Femur (tissue), 1 donor: ENCODE data around the gene POPDC2.

Experiments
- DNase-seq: peaks from one replicate; pipeline ENCODE4 v3.0.0-alpha.2; 2017

POPDC2 gene

GRCh38 chr3:119639494-119640350, 20.7 kb downstream of the POPDC2 start:
- DNase-seq, result no peak

GRCh38 chr3:119637679-119638477, 22.5 kb downstream of the POPDC2 start:
- DNase-seq, result no peak

GRCh38 chr3:119636891-119637611, 23.3 kb downstream of the POPDC2 start:
- no peak for DNase-seq

- DNase-seq, result no peak
These were observed 24.1 kb downstream of the POPDC2 start for GRCh38 chr3:119636249-119636648.

GRCh38 chr3:119635719-119636118, 24.7 kb downstream of the POPDC2 start:
- DNase-seq, result no peak

GRCh38 chr3:119632829-119633228, 27.6 kb downstream of the POPDC2 start:
- DNase-seq, result no peak

- DNase-seq, result no peak
These were observed 28.2 kb downstream of the POPDC2 start for GRCh38 chr3:119632216-119632615.

GRCh38 chr3:119631516-119631915, 28.9 kb downstream of the POPDC2 start:
- no peak for DNase-seq

GRCh38 chr3:119630880-119631329, 29.5 kb downstream of the POPDC2 start:
- no peak for DNase-seq

GRCh38 chr3:119630128-119630879, 30.1 kb downstream of the POPDC2 start:
- DNase-seq, result no peak

- DNase-seq, result no peak
These were observed 31.5 kb downstream of the POPDC2 start for GRCh38 chr3:119628816-119629445.

GRCh38 chr3:119628390-119628789, 32.0 kb downstream of the POPDC2 start:
- DNase-seq, result no peak

GRCh38 chr3:119627461-119627860, 32.9 kb downstream of the POPDC2 start:
- DNase-seq, result no peak

- no peak for DNase-seq
These were observed 34.2 kb downstream of the POPDC2 start for GRCh38 chr3:119626196-119626595.

- DNase-seq, result no peak
These were observed 34.8 kb downstream of the POPDC2 start for GRCh38 chr3:119625451-119626153.

GRCh38 chr3:119624002-119624720, 36.2 kb downstream of the POPDC2 start:
- DNase-seq, result no peak

- DNase-seq, result no peak
These were observed 39.5 kb downstream of the POPDC2 start for GRCh38 chr3:119620899-119621298.

GRCh38 chr3:119619094-119619493, 41.3 kb downstream of the POPDC2 start:
- DNase-seq, result no peak

- no peak for DNase-seq
These were observed 44.3 kb downstream of the POPDC2 start for GRCh38 chr3:119616056-119616455.

GRCh38 chr3:119613872-119614271, 46.5 kb downstream of the POPDC2 start:
- DNase-seq, result no peak

- no peak for DNase-seq
These were observed 47.2 kb downstream of the POPDC2 start for GRCh38 chr3:119613201-119613600.
